ENCODE data around the gene TREX2. TPM values are rescaled to one million over a fixed set of nuclear protein-coding genes. Genes with fewer than 3 reads are reported as not detected.

Gene TREX2
- total RNA-seq, 1 experiment from 2014 or later = 1.8 TPM

Other genes with a start within 250 kb of the TREX2 start
- not detected in 2 replicates for gene PNMA6F, start 124.3 kb downstream of the TREX2 start, total RNA-seq (2014; rRNA removed; shearing (Covaris generic))
- 5.1 and 6.9 TPM in 2 replicates for gene ZNF275, start 111.9 kb downstream of the TREX2 start, total RNA-seq (2014; rRNA removed; shearing (Covaris generic))
- gene PNMA6E, start 44.7 kb downstream of the TREX2 start, total RNA-seq (2014; rRNA removed; shearing (Covaris generic)) = not detected in 2 replicates
- not detected in 2 replicates for gene ZFP92, start 34.6 kb downstream of the TREX2 start, total RNA-seq (2014; rRNA removed; shearing (Covaris generic))
- 41.5 and 47.2 TPM in 2 replicates for gene HAUS7, start 24.5 kb upstream of the TREX2 start, total RNA-seq (2014; rRNA removed; shearing (Covaris generic))
- 0.83 and 1.1 TPM in 2 replicates for gene BGN, start 48.9 kb upstream of the TREX2 start, total RNA-seq (2014; rRNA removed; shearing (Covaris generic))
- not detected in 2 replicates for gene ATP2B3, start 71.6 kb upstream of the TREX2 start, total RNA-seq (2014; rRNA removed; shearing (Covaris generic))
- 27.0 and 30.4 TPM in 2 replicates for gene CCNQ, start 153.1 kb upstream of the TREX2 start, total RNA-seq (2014; rRNA removed; shearing (Covaris generic))
- gene DUSP9, start 201.1 kb upstream of the TREX2 start, total RNA-seq (2014; rRNA removed; shearing (Covaris generic)) = 2.3 and 3.3 TPM in 2 replicates
- 1.7 and 5.5 TPM in 2 replicates for gene PNCK, start 227.8 kb upstream of the TREX2 start, total RNA-seq (2014; rRNA removed; shearing (Covaris generic))
- 29.4 and 40.2 TPM in 2 replicates for gene SLC6A8, start 241.9 kb upstream of the TREX2 start, total RNA-seq (2014; rRNA removed; shearing (Covaris generic))